H1 (cell line): Measurements from ENCODE around the gene KCNB1. TPM values are rescaled to one million over a fixed set of nuclear protein-coding genes. Genes with fewer than 3 reads are reported as not detected.

Source experiments
- NRF1 ChIP-seq: IDR thresholded peaks from 2 replicates; pipeline ENCODE4 v1.6.1; 2011; ENCODE audit warnings: mild to moderate bottlenecking, low read depth, low read length, improper control_type of control experiment
- PHF8 ChIP-seq: fragments of 200-600 bp; sonication (generic); conservative IDR thresholded peaks from 2 replicates; pipeline ENCODE4 v1.7.1; 2012; ENCODE audit warnings: low read depth, mild to moderate bottlenecking, inconsistent platforms, low read length, moderate library complexity
- SAP30 ChIP-seq: fragments of 300-600 bp; sonication (generic); IDR thresholded peaks from 2 replicates; pipeline ENCODE4 v1.7.1; 2012; ENCODE audit warnings: low read length, moderate library complexity, mild to moderate bottlenecking, inconsistent platforms; ENCODE audit not compliant: insufficient read depth, insufficient replicate concordance
- SP2 ChIP-seq: IDR thresholded peaks from 2 replicates; pipeline ENCODE4 v1.6.1; 2012; ENCODE audit warnings: mild to moderate bottlenecking, low read length, inconsistent platforms
- polyA plus RNA-seq, 7 experiments: library from polyadenylated mRNA; depleted of rRNA in 3 of 7; stranded (reverse) in 5 of 7; unstranded in 2 of 7; fragments of >200 nt in 5 of 7; fragments of 200-250 nt in 2 of 7; gene quantifications; 1 replicate in 5 of 7; 2 replicates in 1 of 7; 4 replicates in 1 of 7; pipeline versions ENCODE4 v1.2.1 to v1.2.3, GENCODE V29; 2011 to 2013; ENCODE audit warnings: missing spikeins in 2 of 7, mixed read lengths in 2 of 7
- total RNA-seq: library from RNA; stranded (reverse); fragmentation: NEBNext Ultra II Directional; extraction: Animal tissue kit (Norgen Biotek cat#: 25700); gene quantifications from 2 replicates; pipeline ENCODE4 v1.2.1, GENCODE V29; 2021

KCNB1 gene
- total and polyA plus RNA-seq, 2 of the 8 experiments (the other 6 are each of a cell fraction or from before 2014, with no cell fraction given) = 0.58 to 0.67 TPM

DNA sequence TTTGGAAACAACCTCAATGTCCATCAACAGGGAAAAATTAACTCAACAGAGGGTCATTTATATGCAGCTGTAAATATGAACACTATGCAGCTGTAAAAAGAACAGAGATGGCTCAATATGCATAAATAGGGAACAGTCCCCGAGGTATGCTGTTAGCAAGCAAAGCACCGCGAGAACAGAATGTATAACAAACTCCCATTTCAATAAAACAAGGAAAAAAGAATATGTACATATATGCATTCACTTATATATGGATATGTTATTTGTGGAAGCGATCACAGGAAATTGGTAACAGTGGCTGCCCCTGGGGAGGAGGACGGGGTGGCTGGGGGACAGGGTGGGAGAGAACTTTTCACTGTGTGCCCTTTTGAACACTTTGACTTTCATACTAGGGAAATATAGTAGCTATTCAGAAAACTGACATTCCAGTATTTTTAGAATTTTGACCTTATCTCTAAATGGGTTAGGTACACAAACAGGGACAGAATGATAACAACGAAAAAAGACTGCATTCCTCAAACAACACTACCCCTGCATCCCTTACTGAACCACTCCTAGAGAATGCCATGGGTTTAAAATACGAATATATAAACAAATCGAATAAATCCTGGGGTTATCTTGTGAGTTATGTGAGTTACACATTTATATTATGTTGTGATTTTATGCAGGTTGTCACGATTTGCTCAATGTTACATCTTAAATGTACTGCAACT is 64.5 kb downstream of the KCNB1 start (continued):
- no peak for TF ChIP-seq NRF1
- no peak for TF ChIP-seq SAP30
- no peak for TF ChIP-seq SP2
- no peak for TF ChIP-seq PHF8
